Pancreas (tissue), 10 donors: Measurements from ENCODE around the gene INTS11. TPM values are rescaled to one million over a fixed set of nuclear protein-coding genes. Genes with fewer than 3 reads are reported as not detected.
A peak's percentile ranks its signal among the peaks of the same experiment; 100 is the strongest.

ENCODE experiments used
- ATAC-seq, 4 donors: fragments of 200-7000 bp; cut with Tn5 transposase; one replicate each; pipeline versions ENCODE4 v1.8.0 to v1.9.1; 2020; ENCODE audit warnings: mild to moderate bottlenecking in 4 of 4, moderate library complexity in 4 of 4
- DNase-seq, 6 donors: peaks; one replicate each; pipeline ENCODE4 v3.0.0-alpha.2; 2020
- FAIRE-seq: peaks from 2 replicates; lab custom pipeline; 2012; peaks lifted over from hg19 to GRCh38; lab: Jason Lieb, UNC
- H3K27ac ChIP-seq, 4 donors: fragments of 200-600 bp; sonication (generic); 1 replicate in 3 of 4; 2 replicates in 1 of 4; pipeline versions ENCODE4 v1.5.0 to v1.8.0; 2020
- H3K27me3 ChIP-seq, 4 donors: fragments of 200-600 bp; one replicate each; pipeline ENCODE4 v1.8.0; 2021
- H3K36me3 ChIP-seq, 3 donors: fragments of 200-600 bp; sonication (generic) in 1 of 3; one replicate each; pipeline versions ENCODE4 v1.5.0 to v1.8.0; 2020 to 2021
- H3K4me1 ChIP-seq, 3 donors: fragments of 200-600 bp; one replicate each; pipeline ENCODE4 v1.8.0; 2021
- H3K4me3 ChIP-seq, 4 donors: fragments of 200-600 bp; sonication (generic) in 2 of 4; one replicate each; pipeline versions ENCODE4 v1.5.0 to v1.8.0; 2020 to 2021
- H3K9me3 ChIP-seq, 4 donors: fragments of 200-600 bp; one replicate each; pipeline ENCODE4 v1.8.0; 2021
- CTCF ChIP-seq, 4 donors: fragments of 200-600 bp; sonication (generic) in 3 of 4; IDR thresholded peaks; one replicate each; pipeline versions ENCODE4 v1.5.0 to v1.8.0; 2021; ENCODE audit warnings: antibody characterized with exemption in 4 of 4
- WGBS, 2 donors: extraction: QIAGEN DNeasy Blood & Tissue Kit; methylation state at CpG; one replicate each; pipeline ENCODE4 v1.1.7; 2013; 5-methylcytosine and 5-hydroxymethylcytosine counted together
- intact Hi-C, 3 donors: fragments of 100-400 bp; cut with DNase I; formaldehyde crosslinking; loops; one replicate each; pipeline versions ENCODE4 v1.11.1 to v1.14.2; 2022
- polyA plus RNA-seq, 2 donors: library from polyadenylated mRNA; stranded (reverse); fragments of 200-250 nt; gene quantifications; one replicate each; pipeline ENCODE4 v1.2.3, GENCODE V29; 2013
- total RNA-seq, 6 donors: library from RNA; stranded (reverse); fragmentation: NEBNext Ultra II Directional in 4 of 6; extraction: Animal tissue kit (Norgen Biotek cat#: 25700) in 4 of 6; gene quantifications; one replicate each; pipeline versions ENCODE4 v1.2.1 to v1.2.4, GENCODE V29; 2021 to 2023
- donor health status: healthy with polysubstance abuse.
- donor health status: DM: no; HTN: no; CAD: no; lungs with moderate emphysema.
- donor health status: DM: no; HTN: no; CAD: no.
- donor health status: control.
- donor health status: control.
- donor health status: Bipolar disorder and iron deficiency.
- donor health status: DM: yes; HTN: yes; CAD: no.
- donor health status: DM: no; HTN: no; CAD: no.
- donor health status: DM: no; HTN: no; CAD: no.
- donor health status: DM: yes; HTN: yes; CAD: no.

INTS11 gene
- total and polyA plus RNA-seq, 8 donors, result 33.4 to 311 (median 58.9) TPM

DNA sequence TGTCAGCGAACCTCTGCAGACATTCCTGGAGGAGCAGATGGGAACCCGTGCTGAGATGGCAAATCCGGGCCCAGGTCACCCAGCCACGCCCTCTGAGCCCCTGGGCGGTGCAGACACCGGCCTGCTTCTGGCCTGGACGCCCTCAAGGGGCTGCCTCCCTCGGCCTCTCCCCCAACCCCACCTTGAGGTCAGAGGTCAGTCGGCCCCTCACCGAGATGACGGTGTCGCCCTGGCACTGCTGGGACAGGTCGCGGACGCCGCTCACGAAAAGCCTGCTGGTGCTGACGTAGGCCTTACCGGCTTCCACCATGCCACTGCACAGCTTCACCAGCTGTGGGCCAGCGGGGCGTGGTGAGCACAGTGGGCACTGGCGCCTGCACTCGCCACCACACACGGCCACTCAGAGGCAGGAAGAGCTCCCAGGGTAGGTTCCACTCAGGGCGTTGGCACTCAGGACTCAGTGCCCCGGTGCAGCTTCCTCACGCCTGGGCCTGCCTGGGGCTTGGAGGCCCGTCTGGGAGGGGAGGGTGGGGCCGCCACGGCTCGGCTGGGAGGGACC, 21.4 kb downstream of the INTS11 start:
- DNase-seq (no peak), FAIRE-seq (no peak), ATAC-seq (no peak)
- no peaks in the 10 kb centered on the region for H3K27me3 ChIP-seq
- H3K4me3 ChIP-seq, result no peak overlapping the region
- 89 to 94% methylated on average over 23 to 31 of the region's 31 CpGs for WGBS, 2 donors
- H3K27ac ChIP-seq, result no peak overlapping the region
- no peaks in the 10 kb centered on the region for H3K36me3 ChIP-seq
- H3K9me3 ChIP-seq, result no peaks in the 10 kb centered on the region
- intact Hi-C loops, result no loop called here
- peaks cover 7 to 24% (median 22%) of the 10 kb centered on the region in 3 donors for H3K4me1 ChIP-seq
- TF ChIP-seq CTCF (IDR thresholded peaks at IDR 0.05), result no peak

DNA sequence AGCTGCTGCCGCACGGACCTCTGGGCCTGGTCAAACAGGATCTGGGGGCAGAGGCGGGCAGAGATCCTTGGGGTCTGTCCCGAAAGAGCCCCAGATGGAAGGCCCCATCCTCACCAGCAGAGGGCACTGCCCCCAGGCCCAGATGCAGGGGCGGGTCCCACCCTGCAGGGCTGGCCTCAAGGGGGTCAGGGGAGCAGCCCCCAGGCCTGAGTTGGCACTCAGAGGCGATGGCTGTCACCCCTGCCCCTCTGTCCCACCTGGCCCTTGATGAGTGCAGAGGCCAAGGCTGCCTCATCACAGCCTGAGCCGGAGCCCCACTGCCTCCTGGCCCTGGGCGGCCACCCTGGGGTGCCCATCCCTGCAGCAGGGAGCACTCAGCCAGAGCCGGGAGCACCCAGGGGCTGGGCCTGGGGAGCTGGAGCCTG, 22.4 kb downstream of the INTS11 start:
- Histone ChIP-seq H3K27ac (no peak overlapping the region), H3K9me3 (no peaks in the 10 kb centered on the region), H3K27me3 (no peaks in the 10 kb centered on the region), H3K4me3 (no peak overlapping the region), H3K36me3 (no peaks in the 10 kb centered on the region), H3K4me1 (peaks cover 7 to 24% (median 21%) of the 10 kb centered on the region in 3 donors)
- no peak for FAIRE-seq
- intact Hi-C loops, result no loop called here
- no peak for ATAC-seq
- DNase-seq, result no peak
- TF ChIP-seq CTCF (IDR thresholded peaks at IDR 0.05), result peak in 2 of 4 donors; percentile 10 to 16
- WGBS, 2 donors, result 90 to 93% methylated on average over 6 to 9 of the region's 9 CpGs

- WGBS, 2 donors, result 91 to 93% methylated on average over 12 of the region's 12 CpGs
- TF ChIP-seq CTCF (IDR thresholded peaks at IDR 0.05), result no peak
- no peak for FAIRE-seq
These were observed 24.1 kb downstream of the INTS11 start for GRCh38 chr1:1300352-1300739.

DNA sequence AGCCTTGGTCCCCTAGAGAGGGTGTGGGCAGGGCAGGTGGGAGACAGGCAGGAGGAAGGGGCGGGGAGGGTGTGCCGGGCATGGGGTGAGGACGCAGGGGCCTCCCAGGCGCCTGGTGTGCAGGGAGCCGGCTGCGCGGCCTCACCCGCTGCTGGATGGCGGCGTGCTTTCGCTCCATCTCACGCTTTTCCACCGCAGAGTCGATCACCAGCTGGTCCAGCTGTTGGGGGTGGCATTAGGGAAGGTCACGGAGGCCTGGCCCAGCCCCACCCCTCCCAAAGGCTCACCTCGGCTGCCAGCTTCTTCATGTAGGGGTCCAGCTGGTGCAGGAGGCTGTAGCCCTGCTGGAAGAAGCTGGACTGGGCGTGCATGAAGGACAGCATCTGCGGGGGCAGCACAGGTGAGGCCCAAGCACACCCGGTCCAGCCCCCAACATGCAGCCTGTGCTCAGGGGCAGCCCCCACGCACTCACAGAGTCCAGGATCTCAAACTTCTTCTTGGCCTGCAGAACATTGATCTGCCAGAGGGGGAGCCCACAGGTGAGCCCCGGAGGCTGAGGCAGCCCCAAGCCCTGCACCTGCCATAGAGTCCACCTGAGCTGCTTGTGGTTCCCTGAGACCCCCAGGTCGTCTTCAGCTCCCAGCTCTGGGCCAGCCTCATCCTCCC, 24.6 kb downstream of the INTS11 start:
- DNase-seq (peak in 1 of 6 donors; percentile 60), FAIRE-seq (no peak), ATAC-seq (peak in 2 of 4 donors; percentile 18 to 19)
- Histone ChIP-seq H3K9me3 (no peaks in the 10 kb centered on the region), H3K36me3 (no peaks in the 10 kb centered on the region), H3K4me3 (no peak overlapping the region), H3K27me3 (no peaks in the 10 kb centered on the region), H3K27ac (no peak overlapping the region), H3K4me1 (peaks cover 0 to 3% (median 3%) of the 10 kb centered on the region in 3 donors)
- intact Hi-C loops, result loop anchor here in 2 of 3 donors (10.0 kb wide), 2 partner anchors 175 to 265 kb away; no protein-coding TSS in a partner anchor
- TF ChIP-seq CTCF (IDR thresholded peaks at IDR 0.05), result peak in 1 of 4 donors; percentile 6
- WGBS, 2 donors, result 85 to 88% methylated on average over 22 of the region's 22 CpGs

More at GRCh38 chr1:1300352-1300739, 24.1 kb downstream of the INTS11 start:
- Histone ChIP-seq H3K27me3 (no peaks in the 10 kb centered on the region), H3K36me3 (no peaks in the 10 kb centered on the region), H3K27ac (no peak overlapping the region), H3K9me3 (no peaks in the 10 kb centered on the region), H3K4me1 (peaks cover 0 to 8% (median 4%) of the 10 kb centered on the region in 3 donors), H3K4me3 (no peak overlapping the region)
- intact Hi-C loops, result no loop called here
- ATAC-seq, result no peak
- DNase-seq, result peak in 1 of 6 donors; percentile 64
